Measurements from ENCODE around the gene NRARP.
"Not testable (repeated sequence)": the region's sequence is repeated elsewhere in the genome, so short reads cannot be mapped to it uniquely, and the experiment has no call there.

Gene NRARP, protein sequence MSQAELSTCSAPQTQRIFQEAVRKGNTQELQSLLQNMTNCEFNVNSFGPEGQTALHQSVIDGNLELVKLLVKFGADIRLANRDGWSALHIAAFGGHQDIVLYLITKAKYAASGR

DNA sequence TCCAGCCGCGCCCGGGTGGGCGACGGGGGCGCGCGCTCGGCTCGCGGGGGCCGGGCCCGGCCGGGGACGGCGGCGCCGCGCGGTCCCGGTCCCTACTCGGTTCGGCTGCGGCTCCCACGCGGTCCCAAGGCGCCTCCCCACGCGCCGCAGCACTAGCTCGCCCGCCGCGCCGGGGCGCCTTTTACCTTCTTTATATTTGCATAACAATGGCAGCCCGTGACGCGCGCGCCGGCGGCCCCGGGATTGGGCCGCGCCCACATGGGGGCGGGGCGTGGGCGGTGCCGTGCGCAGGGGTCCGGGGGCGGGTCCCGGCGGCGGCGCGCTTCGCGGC lies at the start of gene NRARP:
NRARP (minus strand) TSS at position 154 of the 331 bp plus-strand sequence. CDS start 343 bp downstream, outside the sequence.
- DNase-seq: peak; percentile 73

DNA sequence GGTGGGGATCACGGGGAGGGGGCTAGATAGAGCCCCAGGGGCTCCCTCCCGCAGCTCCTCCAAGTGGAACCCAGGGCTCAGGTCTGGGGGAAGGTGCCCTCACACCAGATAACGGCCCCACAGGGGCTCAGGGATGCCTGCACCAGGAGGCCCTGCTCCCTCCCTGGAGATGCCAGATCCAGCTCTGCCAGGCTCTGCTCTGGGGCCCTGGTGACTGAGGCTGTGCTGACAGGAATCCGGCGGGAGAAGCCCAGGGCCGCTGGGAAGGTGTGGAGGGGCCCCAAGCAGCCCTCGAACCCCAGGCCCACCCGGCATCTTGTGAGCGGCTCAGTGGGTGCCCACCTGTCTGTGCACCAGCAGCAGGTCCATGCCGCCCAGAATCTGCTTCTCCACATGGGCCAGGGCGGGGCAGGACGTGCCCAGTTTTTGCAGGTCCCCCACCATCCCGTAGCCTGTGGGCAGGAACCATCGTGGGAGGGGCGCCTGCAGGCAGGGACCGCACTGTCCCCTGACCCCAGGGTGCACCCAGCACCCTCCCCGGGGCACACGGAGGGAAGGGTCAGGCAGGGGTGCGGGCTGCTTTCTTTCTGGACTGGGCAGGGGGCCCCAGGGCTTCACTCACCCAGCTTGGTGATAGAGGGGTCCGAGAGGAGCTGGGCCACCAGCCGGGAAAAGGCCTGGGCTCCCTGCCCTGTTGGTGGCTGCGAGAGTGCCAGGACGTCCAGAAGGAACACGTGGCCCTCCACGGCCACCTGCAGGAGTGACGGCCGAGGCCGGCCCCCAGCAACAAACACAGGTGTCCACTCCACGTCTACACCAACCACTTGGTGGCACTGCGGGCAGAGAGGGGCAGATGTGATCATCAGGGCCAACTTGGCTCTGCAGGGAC lies 48.9 kb upstream of the NRARP start:
- no peak for DNase-seq

DNA sequence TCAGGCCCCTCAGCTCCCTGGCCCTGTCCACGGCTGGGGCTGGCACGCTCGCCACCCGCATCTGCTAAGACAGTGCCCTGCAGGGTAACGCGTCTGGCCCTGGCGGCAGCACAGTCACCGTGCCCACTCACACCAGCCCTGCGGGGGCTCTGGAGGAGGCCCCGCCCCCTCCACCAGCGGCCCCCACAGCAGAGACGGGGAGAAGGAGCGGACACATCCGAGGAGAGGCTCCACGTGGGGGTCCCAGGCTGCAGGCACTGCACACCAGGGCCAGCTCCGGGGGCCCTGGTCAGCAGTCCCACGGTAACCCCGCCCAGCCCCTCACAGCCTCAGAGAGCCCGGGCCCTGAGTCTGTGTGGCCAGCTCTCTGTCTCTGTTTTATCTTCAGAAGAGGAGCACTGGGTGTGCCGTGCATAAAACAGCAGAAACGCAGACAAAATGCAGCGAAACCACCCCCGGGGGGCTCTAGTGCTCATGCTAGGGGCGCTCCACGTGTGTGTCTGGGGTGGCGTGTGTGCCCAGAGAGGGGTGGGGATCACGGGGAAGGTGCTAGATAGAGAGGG lies 47.5 kb upstream of the NRARP start:
- no peak for DNase-seq

DNA sequence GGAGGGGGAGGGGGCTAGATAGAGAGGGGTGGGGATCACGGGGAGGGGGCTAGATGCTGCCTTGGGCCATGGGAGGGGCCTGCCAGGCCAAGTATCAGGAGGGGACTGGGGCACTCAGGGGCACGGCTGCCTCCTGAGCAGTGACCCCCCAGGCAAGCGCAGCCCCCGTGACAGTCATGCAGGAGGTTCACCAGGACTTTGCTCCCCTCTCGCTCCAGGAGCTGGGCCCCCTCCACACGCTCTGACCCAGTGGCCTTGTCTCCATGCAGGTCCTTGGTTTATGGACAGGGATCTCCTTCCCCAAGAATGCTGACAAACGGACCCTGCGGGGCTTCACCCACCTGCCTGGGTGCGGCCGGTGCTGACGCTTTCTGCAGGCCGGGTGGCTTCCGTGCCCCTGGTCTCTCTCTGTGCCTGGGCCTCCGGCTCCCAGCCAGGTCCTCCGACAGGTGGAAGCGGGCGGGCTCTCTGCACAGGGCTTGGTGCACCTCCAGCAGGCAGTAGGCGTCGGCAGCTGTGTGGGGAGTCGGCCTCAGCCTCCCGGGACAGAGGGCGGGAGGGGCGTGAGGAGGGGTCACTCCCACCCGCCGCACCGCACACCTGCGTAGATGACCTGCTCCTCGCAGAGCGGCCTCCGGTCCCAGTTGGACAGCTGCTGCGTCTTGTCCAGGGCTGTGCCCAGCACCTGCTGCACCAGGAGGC lies 46.8 kb upstream of the NRARP start:
- DNase-seq: no peak

DNA sequence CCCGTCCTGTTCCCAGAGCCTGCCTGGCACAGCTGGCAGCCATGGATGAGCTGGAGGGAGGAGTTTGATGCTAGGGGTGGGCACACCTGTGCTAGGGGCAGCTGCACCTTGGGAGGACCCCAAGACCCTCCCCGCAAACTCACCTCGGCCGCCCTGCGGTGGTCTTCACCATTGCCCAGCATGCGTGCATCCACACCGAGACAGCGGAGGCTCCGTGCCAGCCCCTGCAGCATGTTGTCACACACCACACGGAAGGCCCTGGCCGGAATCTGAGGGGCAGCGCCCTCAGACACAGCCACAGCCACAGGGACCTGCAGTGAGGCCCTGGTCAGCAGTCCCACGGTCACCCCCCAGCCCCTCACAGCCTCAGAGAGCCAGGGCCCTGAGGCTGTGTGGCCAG lies 45.9 kb upstream of the NRARP start:
- no peak for DNase-seq

DNA sequence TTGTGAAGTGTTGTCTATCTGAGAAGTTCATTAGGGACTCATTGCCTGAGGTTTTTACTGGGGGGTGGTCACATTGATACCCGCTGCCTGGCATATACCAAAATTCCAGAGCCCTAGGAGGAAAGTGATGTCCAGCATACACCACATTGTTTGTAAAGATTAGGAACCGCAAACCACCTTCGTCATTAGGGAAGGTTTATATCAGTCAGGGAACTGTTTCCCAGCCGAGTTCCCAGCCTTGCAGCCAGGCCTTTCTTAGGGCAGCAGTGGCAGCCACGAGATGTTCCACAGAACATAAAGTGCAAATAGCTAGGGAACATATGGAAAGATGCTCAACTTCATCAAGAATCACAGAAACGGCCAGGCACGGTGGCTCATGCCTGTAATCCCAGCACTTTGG lies 40.4 kb upstream of the NRARP start:
- no peak for DNase-seq

DNA sequence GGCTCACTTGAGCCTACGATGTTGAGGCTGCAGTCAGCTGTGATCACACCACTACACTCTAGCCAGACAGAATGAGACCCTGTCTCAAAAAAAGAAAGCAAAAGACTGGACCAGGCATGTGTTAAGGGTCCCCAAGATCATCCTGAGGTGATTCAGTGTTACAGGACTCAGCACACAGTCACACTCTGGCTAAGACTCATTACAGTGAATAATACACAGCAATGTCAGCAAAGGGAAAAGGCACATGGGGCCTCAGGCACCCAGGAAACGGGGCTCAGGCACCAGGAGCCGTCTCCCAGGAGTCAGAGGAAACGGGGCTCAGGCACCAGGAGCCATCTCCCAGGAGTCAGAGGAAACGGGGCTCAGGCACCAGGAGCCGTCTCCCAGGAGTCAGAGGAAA lies 39.2 kb upstream of the NRARP start:
- DNase-seq: no peak

DNA sequence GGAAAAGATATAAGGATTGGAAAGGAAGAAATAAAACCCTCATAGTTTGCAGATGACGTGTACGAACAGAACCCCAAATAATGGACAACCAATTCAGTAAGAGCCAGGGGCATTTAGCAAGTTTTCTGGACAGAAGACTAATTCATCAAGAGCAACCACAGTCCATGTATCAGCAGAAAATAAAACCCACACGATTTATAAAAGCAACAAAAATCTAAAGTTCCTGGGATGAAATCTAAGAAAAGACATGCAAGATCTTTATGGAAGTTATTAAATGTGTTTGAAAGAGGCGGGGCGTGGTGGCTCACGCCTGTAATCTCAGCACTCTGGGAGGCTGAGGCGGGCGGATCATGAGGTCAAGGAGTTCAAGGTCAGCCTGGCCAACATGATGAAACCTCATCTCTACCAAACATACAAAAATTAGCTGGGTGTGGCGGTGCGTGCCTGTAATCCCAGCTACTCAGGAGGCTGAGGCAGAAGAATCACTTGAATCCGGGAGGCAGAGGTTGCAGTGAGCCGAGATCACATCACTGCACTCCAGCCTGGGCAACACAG lies 37.9 kb upstream of the NRARP start:
- not testable (repeated sequence) for DNase-seq

DNA sequence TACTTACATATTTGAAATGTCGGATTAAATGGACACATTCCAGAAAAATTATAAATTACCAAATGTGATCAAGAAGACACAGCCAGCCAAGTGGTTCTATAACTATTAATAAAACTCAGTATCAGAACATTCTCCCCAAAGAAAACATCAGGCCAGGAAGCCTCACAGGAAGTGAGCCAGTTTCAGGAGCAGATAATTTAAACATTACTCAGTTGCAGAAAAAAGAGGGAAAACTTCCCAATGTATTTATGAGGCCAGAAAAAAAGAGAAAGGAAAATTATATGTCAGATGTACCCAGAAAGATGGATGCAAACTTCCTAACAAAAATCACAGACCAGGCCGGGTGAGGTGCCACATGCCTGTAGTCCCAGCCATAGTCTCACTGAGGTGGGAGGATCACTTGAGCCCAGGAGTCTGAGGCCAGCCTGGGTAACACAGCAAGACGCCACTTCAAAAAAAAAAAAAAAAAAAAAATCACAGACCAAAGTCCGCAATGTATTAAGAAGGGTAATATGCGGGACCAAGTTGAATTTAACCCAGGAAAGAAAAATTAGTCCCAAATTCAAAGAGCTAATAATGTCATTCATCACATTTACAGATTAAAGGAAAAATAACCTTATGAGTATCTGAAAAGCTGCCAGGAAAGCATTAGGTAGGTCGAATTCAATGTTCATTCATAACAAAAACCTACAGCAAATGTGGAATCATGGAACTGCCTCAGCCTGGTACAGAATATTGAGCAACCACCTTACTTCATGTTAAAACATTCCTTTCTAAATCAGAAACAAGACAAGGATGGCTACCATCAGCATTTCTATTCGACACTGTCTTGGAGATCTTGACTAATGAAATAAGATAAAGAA lies 37.2 kb upstream of the NRARP start:
- no peak for DNase-seq

DNA sequence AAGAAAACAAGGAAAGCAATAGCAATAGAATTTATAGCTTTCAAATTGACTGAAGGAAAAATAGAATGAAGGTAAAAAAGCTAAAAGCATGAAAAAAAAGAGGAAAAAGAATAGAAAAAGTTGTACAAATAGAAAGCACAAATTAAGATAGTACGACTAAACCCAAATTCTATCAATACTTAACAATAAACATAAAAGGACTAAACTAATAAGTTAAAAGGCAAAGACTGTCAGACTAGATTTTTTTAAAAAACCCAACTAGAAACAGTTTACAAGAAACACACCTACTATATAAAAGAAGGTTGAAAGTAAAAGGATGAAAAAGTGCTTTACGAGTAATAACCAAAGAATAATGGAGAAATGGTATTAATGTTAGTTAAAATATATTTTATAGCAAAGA lies 34.7 kb upstream of the NRARP start:
- DNase-seq: no peak

DNA sequence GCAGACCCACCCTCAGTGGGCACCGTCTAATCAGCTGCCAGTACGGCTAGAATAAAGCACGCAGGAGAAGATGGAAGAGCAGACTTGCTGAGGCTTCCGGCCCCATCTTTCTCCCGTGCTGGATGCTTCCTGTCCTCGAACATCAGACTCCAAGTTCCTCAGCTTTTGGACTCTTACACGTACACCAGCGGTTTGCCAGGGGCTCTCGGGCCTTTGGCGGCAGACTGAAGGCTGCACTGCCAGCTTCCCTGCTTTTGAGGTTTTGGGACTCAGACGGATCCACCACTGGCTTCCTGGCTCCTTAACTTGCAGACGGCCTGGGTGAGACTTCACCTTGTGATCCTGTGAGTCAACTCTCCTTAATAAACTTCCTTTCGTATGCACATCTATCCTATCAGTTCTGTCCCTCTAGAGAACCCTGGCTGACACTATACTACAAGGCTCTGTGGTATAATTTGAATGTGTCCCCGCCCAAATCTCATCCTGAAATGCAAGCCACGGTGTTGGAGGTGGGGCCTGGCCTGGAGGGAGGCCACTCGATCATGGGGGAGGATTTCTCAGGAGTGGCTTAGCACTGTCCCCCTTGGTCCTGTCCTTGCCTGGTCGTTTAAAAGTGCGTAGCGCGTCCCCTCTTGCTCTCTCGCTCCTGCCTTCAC lies 31.1 kb upstream of the NRARP start:
- DNase-seq: no peak

DNA sequence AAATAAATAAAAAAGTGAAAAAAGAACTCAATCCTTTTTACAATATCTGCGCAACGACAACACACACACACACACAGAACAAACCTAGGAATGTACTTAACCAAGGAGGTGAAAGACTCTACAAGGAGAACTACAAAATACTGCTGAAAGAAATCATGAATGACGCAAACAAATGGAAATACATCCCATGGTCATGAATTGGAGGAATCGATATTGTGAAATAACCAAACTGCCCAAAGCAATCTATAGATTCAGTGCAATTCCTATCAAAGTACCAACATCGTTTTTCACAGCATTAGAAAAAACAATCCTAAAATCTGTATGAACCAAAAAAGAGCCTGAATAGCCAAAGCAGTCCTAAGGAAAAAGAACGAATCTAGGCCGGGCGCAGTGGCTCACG lies 29.9 kb upstream of the NRARP start:
- DNase-seq: no peak

DNA sequence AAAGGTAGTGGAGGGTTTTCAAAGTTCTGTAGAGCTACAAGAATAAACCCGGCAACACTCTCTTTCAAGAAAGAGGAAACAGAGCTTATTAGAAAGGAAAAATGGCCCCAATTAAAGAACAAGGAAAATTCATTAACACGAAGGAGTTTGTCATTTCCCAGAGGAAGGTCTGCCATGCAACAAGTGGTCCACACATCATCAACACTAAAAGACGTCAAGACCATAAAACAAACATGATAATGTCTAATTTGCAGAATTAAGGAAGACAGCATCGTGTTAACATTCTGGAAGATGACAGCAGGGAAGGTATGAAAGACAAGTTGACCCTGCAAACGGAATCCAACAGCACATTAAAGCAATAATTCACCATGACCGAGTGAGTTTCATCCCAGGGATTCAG lies 28.6 kb upstream of the NRARP start:
- DNase-seq: no peak

DNA sequence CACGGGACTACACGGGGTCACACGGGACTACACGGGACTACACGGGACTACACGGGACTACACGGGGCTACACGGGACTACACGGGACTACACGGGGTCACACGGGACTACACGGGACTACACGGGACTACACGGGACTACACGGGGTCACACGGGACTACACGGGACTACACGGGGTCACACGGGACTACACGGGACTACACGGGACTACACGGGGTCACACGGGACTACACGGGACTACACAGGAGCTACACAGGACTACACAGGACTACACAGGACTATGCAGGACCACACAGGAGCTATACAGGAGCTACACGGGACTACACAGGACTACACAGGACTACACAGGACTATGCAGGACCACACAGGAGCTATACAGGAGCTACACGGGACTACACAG lies 27.5 kb upstream of the NRARP start:
- DNase-seq: not testable (repeated sequence)

DNA sequence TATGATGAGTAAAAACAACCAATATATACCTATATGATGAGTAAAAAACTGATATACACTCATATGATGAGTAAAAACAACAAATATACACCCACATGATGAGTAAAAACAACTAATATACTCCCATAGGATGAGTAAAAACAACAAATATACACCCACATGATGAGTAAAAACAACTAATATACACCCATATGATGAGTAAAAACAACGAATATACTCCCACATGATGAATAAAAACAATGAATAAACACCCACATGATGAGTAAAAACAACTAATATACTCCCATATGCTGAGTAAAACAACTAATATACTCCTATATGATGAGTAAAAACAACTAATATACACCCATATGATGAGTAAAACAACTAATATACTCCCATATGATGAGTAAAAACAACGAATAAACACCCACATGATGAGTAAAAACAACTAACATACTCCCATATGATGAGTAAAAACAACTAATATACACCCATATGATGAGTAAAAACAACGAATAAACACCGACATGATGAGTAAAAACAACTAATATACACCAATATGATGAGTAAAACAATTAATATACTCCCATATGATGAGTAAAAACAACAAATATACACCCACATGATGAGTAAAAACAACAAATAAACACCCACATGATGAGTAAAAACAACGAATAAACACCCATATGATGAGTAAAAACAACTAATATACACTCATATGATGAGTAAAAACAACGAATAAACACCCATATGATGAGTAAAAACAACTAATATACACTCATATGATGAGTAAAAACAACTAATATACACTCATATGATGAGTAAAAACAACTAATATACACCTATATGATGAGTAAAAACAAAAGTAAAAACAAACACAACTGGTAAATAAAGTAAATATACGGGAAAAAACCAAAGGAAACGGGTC lies 25.8 kb upstream of the NRARP start:
- DNase-seq: not testable (repeated sequence)

DNA sequence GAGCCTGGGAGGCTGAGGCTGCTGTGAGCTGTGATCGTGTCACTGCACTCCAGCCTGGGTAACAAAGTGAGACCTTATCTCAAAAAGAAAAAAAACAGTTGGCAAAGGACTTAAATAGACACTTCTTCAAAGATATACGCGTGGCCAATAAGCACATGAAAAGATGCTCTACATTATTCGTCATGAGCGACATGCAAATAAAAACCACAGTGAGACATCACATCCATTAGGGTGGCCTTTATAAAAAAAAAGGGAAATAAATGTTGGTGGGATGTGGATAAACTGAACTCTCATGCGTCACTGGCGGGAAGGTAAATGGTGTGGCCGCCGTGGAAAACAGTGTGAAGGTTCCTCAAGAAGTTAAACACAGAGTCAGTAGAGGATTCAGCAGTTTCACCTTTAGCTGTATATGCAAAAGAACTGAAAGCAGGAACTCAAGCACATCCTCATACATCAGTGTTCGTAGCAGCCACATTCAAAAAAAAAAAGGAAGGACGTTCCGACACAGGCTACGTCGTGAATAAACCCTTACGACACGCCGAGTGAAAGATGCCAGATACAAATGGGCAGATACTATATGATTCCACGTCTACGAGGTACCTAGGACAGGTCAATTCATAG lies 24.5 kb upstream of the NRARP start:
- DNase-seq: no peak

DNA sequence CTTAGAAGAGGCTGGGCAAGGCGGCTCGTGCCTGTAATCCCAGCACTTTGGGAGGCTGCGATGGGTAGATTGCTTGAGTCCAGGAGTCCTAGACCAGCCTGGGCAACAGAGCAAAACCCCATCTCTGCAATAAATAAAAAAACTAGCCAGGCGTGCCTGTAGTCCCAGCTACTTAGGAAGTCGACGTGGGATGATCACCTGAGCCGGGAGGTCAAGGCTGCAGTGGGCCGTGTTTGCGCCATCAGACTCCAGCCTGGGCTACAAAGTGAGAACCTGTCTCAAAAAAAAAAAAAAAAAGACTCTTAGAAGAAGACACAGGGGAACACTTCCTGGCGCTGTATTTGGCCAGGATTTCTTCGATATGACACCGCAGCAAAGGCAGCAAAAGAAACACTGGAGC lies 23.7 kb upstream of the NRARP start:
- DNase-seq: no peak

DNA sequence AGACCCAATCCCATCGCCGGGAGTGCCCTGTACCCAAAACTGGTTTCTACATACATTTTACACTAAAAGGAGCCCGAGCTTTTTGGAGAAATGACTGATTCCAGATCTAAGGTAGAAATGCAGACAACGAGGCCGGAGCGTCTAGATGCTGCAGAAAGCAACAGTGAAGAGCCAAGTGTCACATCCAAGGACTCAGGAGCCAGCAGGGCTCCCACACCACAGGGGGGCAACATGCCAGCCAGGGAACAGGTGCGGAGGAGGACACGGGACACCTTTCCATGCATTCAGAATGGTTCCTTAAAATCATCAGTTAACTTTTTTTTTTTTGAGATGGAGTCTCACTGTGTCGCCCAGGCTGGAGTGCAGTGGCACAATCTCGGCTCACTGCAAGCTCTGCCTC lies 23.1 kb upstream of the NRARP start:
- DNase-seq: no peak

DNA sequence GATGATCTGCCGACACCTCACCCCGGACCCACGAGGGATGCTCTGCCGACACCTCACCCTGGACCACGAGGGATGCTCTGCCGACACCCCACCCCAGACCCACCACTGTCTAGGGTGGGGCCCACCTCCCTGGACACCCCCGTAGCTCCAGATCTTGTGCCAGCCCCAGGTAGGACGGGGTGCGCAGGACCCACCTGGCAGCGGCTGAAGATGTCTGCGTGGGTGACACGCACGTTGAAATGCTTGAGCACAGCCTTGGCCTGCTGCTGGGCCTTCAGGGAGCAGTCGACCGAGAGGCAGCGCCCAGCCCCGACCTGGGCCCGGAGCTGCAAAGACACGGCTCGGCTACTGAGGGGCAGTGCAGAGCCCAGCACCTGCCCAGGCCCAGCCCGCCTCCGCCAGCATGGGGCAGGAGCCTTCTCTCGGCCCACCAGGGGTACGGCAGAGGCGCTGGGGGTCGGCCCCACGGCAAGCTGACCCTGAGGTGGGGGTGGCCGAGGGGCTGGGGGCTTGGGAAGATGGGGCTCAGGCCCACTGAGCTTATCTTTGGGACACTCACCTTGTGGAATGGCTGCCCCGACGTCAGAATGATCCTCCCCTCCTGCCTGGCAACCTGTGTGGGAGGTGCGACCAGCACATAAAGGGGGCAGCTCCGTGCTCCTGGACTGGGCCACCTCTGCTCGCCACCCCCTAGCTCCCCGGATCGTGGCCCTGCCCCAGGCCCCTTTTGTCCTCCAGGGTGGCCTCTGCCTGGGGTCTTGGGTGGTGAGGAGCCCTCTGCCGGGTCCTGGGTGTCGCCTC lies 21.7 kb upstream of the NRARP start:
- DNase-seq: no peak
